Endothelial cell (in vitro differentiated cells): ENCODE data around the gene LNX1. TPM values are rescaled to one million over a fixed set of nuclear protein-coding genes. Genes with fewer than 3 reads are reported as not detected.

Source experiments
- DNase-seq: peaks from one replicate; pipeline ENCODE4 v3.0.0; 2021; ENCODE audit warnings: low spot score
- H3K27ac Mint-ChIP-seq: one replicate; pipeline ENCODE4 v1.8.0; 2021; ENCODE audit warnings: mixed read lengths, inconsistent platforms; ENCODE audit not compliant: unreplicated experiment
- H3K27me3 Mint-ChIP-seq: one replicate; pipeline ENCODE4 v1.8.0; 2021; ENCODE audit warnings: mild to moderate bottlenecking, moderate library complexity, mixed read lengths, inconsistent platforms; ENCODE audit not compliant: unreplicated experiment
- H3K36me3 Mint-ChIP-seq: one replicate; pipeline ENCODE4 v1.8.0; 2021; ENCODE audit warnings: mild to moderate bottlenecking, low read depth, mixed read lengths, inconsistent platforms; ENCODE audit not compliant: unreplicated experiment
- H3K4me1 Mint-ChIP-seq: one replicate; pipeline ENCODE4 v1.8.0; 2021; ENCODE audit warnings: mild to moderate bottlenecking, mixed read lengths, inconsistent platforms; ENCODE audit not compliant: unreplicated experiment
- H3K4me3 Mint-ChIP-seq: one replicate; pipeline ENCODE4 v1.8.0; 2021; ENCODE audit warnings: mild to moderate bottlenecking, mixed read lengths, inconsistent platforms; ENCODE audit not compliant: unreplicated experiment
- H3K9me3 Mint-ChIP-seq: one replicate; pipeline ENCODE4 v1.8.0; 2021; ENCODE audit warnings: mixed read lengths, inconsistent platforms; ENCODE audit not compliant: unreplicated experiment
- CTCF ChIP-seq: fragments of 200-600 bp; sonication (generic); IDR thresholded peaks from one replicate; pipeline ENCODE4 v1.5.0; 2021; ENCODE audit warnings: antibody characterized with exemption; ENCODE audit not compliant: unreplicated experiment
- long read RNA-seq: library from polyadenylated mRNA; unstranded; transcript quantifications from one replicate; pipeline ENCODE4 v2.0.0, GENCODE V29; 2020; ENCODE audit not compliant: unreplicated experiment
- total RNA-seq: library from RNA; stranded (reverse); fragmentation: NEBNext Ultra II Directional; extraction: Animal tissue kit (Norgen Biotek cat#: 25700); gene quantifications from one replicate; pipeline ENCODE4 v1.2.1, GENCODE V29; 2021; ENCODE audit not compliant: unreplicated experiment

LNX1 gene
- 25.7 TPM for total RNA-seq
- long read RNA-seq, transcript LNX1-201 (11 exons, 2,953 nt): major isoform, 11 of 15 reads
- long read RNA-seq, partial matches to known transcripts: 2 of 15 reads
- long read RNA-seq, other reads (novel, unspliced or antisense): 2 of 15 reads

- peaks cover 4% of the 10 kb centered on the region for H3K27me3 Mint-ChIP-seq
- no peak for TF ChIP-seq CTCF
- H3K4me3 Mint-ChIP-seq: peak within 1 kb of the TSS; percentile 84
- no peaks in the 10 kb centered on the region for H3K9me3 Mint-ChIP-seq
- H3K4me1 Mint-ChIP-seq: peaks cover 61% of the 10 kb centered on the region
- H3K36me3 Mint-ChIP-seq: peaks cover under 1% of the 10 kb centered on the region
- DNase-seq: peak; percentile 28
- peak within 1 kb of the TSS; percentile 89 for H3K27ac Mint-ChIP-seq
Measured at GRCh38 chr4:53591372-53591892, at the start of gene LNX1. Gene LNX1, minus strand, starts transcription at chr4:53591486. Its CDS starts 17,484 bp downstream, at chr4:53574002.

GRCh38 chr4:53640576-53641453 lies 49.5 kb upstream of the LNX1 start:
- no peak overlapping the region for H3K27ac Mint-ChIP-seq

GRCh38 chr4:53638919-53639318 lies 47.6 kb upstream of the LNX1 start:
- TF ChIP-seq CTCF: no peak
- no peaks in the 10 kb centered on the region for H3K9me3 Mint-ChIP-seq
- H3K36me3 Mint-ChIP-seq: no peaks in the 10 kb centered on the region
- H3K27ac Mint-ChIP-seq: no peak overlapping the region
- H3K27me3 Mint-ChIP-seq: no peaks in the 10 kb centered on the region
- peaks cover 6% of the 10 kb centered on the region for H3K4me1 Mint-ChIP-seq
- DNase-seq: no peak
- H3K4me3 Mint-ChIP-seq: no peak overlapping the region

More at GRCh38 chr4:53640576-53641453, 49.5 kb upstream of the LNX1 start:
- Mint-ChIP-seq H3K4me3 (no peak overlapping the region), H3K9me3 (no peaks in the 10 kb centered on the region), H3K27me3 (peaks cover 3% of the 10 kb centered on the region), H3K4me1 (peaks cover 3% of the 10 kb centered on the region), H3K36me3 (no peaks in the 10 kb centered on the region)
- no peak for TF ChIP-seq CTCF
- no peak for DNase-seq

- no peak for TF ChIP-seq CTCF
- Mint-ChIP-seq H3K4me3 (no peak overlapping the region), H3K27me3 (no peaks in the 10 kb centered on the region), H3K36me3 (no peaks in the 10 kb centered on the region), H3K4me1 (peaks cover 6% of the 10 kb centered on the region), H3K27ac (no peak overlapping the region), H3K9me3 (no peaks in the 10 kb centered on the region)
- DNase-seq: no peak
Measured at GRCh38 chr4:53637348-53637747, 46.1 kb upstream of the LNX1 start.
